ENCODE data around the gene RHEB.
"Not testable (repeated sequence)": the region's sequence is repeated elsewhere in the genome, so short reads cannot be mapped to it uniquely, and the experiment has no call there.

RHEB gene

GRCh38 chr7:151519765-151520418 lies at the start of gene RHEB:
Gene RHEB (minus strand): TSS chr7:151519895. CDS start chr7:151519511, 384 bp downstream.
- peak; percentile 99 for DNase-seq

- no peak for DNase-seq
Measured at GRCh38 chr7:151566897-151567320, 47.2 kb upstream of the RHEB start.

GRCh38 chr7:151565541-151565940 lies 45.8 kb upstream of the RHEB start:
- DNase-seq: no peak

- DNase-seq: no peak
Measured at GRCh38 chr7:151560243-151560642, 40.5 kb upstream of the RHEB start.

- DNase-seq: no peak
Measured at GRCh38 chr7:151559557-151560183, 40.0 kb upstream of the RHEB start.

- no peak for DNase-seq
Measured at GRCh38 chr7:151558575-151558974, 38.9 kb upstream of the RHEB start.

GRCh38 chr7:151556592-151556991 lies 36.9 kb upstream of the RHEB start:
- no peak for DNase-seq

- DNase-seq: no peak
Measured at GRCh38 chr7:151553356-151553755, 33.7 kb upstream of the RHEB start.

- no peak for DNase-seq
Measured at GRCh38 chr7:151552352-151553028, 32.8 kb upstream of the RHEB start.

- DNase-seq: no peak
Measured at GRCh38 chr7:151551820-151552219, 32.1 kb upstream of the RHEB start.

- DNase-seq: no peak
Measured at GRCh38 chr7:151550656-151551286, 31.1 kb upstream of the RHEB start.

- DNase-seq: no peak
Measured at GRCh38 chr7:151549644-151550043, 29.9 kb upstream of the RHEB start.

GRCh38 chr7:151549083-151549482 lies 29.4 kb upstream of the RHEB start:
- no peak for DNase-seq

- DNase-seq: no peak
Measured at GRCh38 chr7:151544183-151544582, 24.5 kb upstream of the RHEB start.

- no peak for DNase-seq
Measured at GRCh38 chr7:151542606-151543130, 23.0 kb upstream of the RHEB start.

- no peak for DNase-seq
Measured at GRCh38 chr7:151541709-151542499, 22.2 kb upstream of the RHEB start.

GRCh38 chr7:151540146-151540545 lies 20.5 kb upstream of the RHEB start:
- DNase-seq: no peak

- peak; percentile 79 for DNase-seq
Measured at GRCh38 chr7:151539088-151539671, 19.5 kb upstream of the RHEB start.

- no peak for DNase-seq
Measured at GRCh38 chr7:151537818-151538561, 18.3 kb upstream of the RHEB start.

- not testable (repeated sequence) for DNase-seq
Measured at GRCh38 chr7:151536178-151536577, 16.5 kb upstream of the RHEB start.

GRCh38 chr7:151529842-151530241 lies 10.1 kb upstream of the RHEB start:
- no peak for DNase-seq
